Right atrium auricular region (tissue), 2 donors: ENCODE results near the gene NAA15. TPM values are rescaled to one million over a fixed set of nuclear protein-coding genes. Genes with fewer than 3 reads are reported as not detected.

Experiments
- DNase-seq: peaks from one replicate; pipeline ENCODE4 v3.0.0-alpha.2; 2019; ENCODE audit warnings: low spot score
- H3K27ac ChIP-seq, 2 donors: fragments of 200-600 bp; sonication (generic); 1 replicate in 1 of 2; 2 replicates in 1 of 2; pipeline ENCODE4 v1.5.1; 2016 to 2019
- H3K27me3 ChIP-seq, 2 donors: fragments of 200-600 bp; sonication (generic); one replicate each; pipeline versions ENCODE4 v1.5.1 to v1.6.0; 2017 to 2019
- H3K36me3 ChIP-seq: fragments of 200-600 bp; sonication (generic); one replicate; pipeline ENCODE4 v1.5.1; 2016
- H3K4me1 ChIP-seq, 2 donors: fragments of 200-600 bp; sonication (generic); one replicate each; pipeline versions ENCODE4 v1.5.1 to v1.6.0; 2017 to 2019
- H3K4me3 ChIP-seq, 2 donors: fragments of 200-600 bp; sonication (generic); 1 replicate in 1 of 2; 2 replicates in 1 of 2; pipeline ENCODE4 v1.5.1; 2017 to 2019; ENCODE audit warnings: mild to moderate bottlenecking in 1 of 2, moderate library complexity in 1 of 2
- H3K9me3 ChIP-seq, 2 donors: fragments of 200-600 bp; sonication (generic); one replicate each; pipeline ENCODE4 v1.5.1; 2019
- CTCF ChIP-seq, 2 donors: fragments of 200-600 bp; sonication (generic); IDR thresholded peaks; one replicate each; pipeline ENCODE4 v1.5.1; 2019; ENCODE audit warnings: antibody characterized with exemption in 2 of 2
- total RNA-seq, 2 donors: library from RNA; depleted of rRNA; stranded (reverse); fragments of >200 nt; gene quantifications; one replicate each; pipeline ENCODE4 v1.1.0, GENCODE V29; 2016

The NAA15 gene
- total RNA-seq, 2 donors from 2014 or later = 21.5 to 24.2 TPM

DNA sequence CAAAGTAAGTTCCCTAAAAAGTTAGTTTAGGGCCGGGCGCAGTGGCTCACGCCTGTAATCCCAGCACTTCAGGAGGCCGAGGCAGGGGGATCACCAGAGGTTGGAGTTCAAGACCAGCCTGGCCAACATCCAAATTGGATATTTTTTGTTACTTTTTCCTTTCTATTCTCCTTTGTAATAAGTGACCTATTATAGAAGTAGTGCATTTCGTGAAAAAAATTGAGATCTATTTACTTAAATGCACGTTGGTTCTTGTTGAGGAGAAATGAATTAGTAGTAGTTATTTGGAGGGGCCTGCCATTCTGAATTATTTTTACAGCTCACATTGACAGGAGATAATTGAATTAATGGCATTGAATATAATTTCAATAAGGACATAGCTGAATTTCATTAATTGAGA is 23.3 kb downstream of the NAA15 start:
- H3K4me3 ChIP-seq = no peak overlapping the region
- no peak for DNase-seq
- H3K36me3 ChIP-seq = no peaks in the 10 kb centered on the region
- peaks cover 0 to 5% of the 10 kb centered on the region in 2 donors for H3K4me1 ChIP-seq
- H3K9me3 ChIP-seq = no peaks in the 10 kb centered on the region
- no peaks in the 10 kb centered on the region for H3K27me3 ChIP-seq
- H3K27ac ChIP-seq = no peak overlapping the region
- no peak for TF ChIP-seq CTCF (IDR thresholded peaks at IDR 0.05)

GRCh38 chr4:139329665-139330200 is 28.4 kb downstream of the NAA15 start:
- no peak for TF ChIP-seq CTCF (IDR thresholded peaks at IDR 0.05)
- Histone ChIP-seq H3K4me3 (no peak overlapping the region), H3K27ac (no peak overlapping the region), H3K27me3 (no peaks in the 10 kb centered on the region), H3K36me3 (no peaks in the 10 kb centered on the region), H3K9me3 (no peaks in the 10 kb centered on the region), H3K4me1 (no peaks in the 10 kb centered on the region)
- no peak for DNase-seq

DNA sequence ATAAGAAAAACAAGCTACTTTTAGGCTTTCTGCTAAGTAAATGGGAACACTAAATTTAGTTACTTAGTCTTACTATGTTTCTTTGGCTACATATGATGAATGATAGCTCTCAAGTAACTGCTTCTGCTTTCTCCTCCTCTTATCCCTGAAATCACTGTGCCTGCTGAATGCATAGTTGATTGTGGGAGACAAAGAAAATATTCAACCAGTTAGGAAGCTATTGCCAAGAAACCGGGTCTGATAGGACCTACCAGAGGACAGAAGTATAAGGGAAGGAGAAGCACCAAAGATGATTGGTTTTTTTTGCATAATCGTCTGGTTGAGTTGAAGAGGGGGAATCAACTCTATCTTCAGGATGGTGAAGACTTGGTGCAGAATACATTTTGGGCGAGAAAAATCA is 29.0 kb downstream of the NAA15 start:
- no peaks in the 10 kb centered on the region for H3K27me3 ChIP-seq
- DNase-seq = no peak
- H3K36me3 ChIP-seq = peaks cover 2% of the 10 kb centered on the region
- no peak for TF ChIP-seq CTCF (IDR thresholded peaks at IDR 0.05)
- H3K9me3 ChIP-seq = no peaks in the 10 kb centered on the region
- no peak overlapping the region for H3K27ac ChIP-seq
- H3K4me3 ChIP-seq = no peak overlapping the region
- H3K4me1 ChIP-seq = no peaks in the 10 kb centered on the region

- Histone ChIP-seq H3K27me3 (no peaks in the 10 kb centered on the region), H3K4me3 (no peak overlapping the region), H3K36me3 (peaks cover 11% of the 10 kb centered on the region), H3K4me1 (no peaks in the 10 kb centered on the region), H3K27ac (no peak overlapping the region), H3K9me3 (no peaks in the 10 kb centered on the region)
- no peak for TF ChIP-seq CTCF (IDR thresholded peaks at IDR 0.05)
- no peak for DNase-seq
Observed at GRCh38 chr4:139331185-139331584, 29.9 kb downstream of the NAA15 start.

DNA sequence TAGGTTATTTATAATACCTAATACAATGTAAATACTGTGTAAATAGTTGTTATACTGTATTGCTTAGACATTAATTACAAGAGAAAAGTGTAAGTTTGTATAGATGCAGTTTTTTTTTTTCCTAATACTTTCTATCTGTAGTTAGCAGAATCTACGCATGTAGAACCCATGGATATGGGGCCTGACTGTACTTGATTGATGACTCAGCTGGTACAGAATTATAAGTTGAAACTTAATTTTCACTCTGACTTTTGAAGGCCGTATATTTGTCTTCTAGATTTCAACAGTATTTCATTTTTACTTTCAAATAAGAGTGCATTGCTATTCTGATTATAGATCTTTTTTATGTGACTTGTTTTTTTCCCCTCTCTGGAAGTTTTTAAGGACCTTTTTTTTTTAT is 31.7 kb downstream of the NAA15 start:
- DNase-seq = no peak
- Histone ChIP-seq H3K9me3 (no peaks in the 10 kb centered on the region), H3K4me3 (no peak overlapping the region), H3K36me3 (peaks cover 12% of the 10 kb centered on the region), H3K4me1 (no peaks in the 10 kb centered on the region), H3K27me3 (no peaks in the 10 kb centered on the region), H3K27ac (no peak overlapping the region)
- no peak for TF ChIP-seq CTCF (IDR thresholded peaks at IDR 0.05)

DNA sequence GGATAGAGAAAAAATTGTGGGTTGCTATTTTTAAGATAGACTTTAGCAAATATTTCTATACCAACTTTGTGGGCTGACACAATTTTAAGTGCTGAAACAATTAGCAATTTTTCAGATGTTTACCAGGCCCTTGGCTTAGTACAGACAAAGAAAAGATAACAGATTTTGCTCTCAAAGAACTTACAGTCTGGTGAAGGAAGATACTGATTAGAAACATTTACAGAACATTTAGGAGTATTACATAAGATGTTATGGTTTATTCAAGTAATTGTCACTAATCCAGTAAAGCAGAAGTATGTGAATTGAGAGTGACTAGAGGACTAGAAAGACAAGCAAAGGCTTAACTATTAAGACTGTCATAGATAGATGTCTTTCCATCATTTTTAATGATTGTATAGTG is 36.3 kb downstream of the NAA15 start:
- no peaks in the 10 kb centered on the region for H3K4me1 ChIP-seq
- H3K4me3 ChIP-seq = no peak overlapping the region
- DNase-seq = no peak
- no peak for TF ChIP-seq CTCF (IDR thresholded peaks at IDR 0.05)
- H3K36me3 ChIP-seq = peaks cover 21% of the 10 kb centered on the region
- H3K27ac ChIP-seq = no peak overlapping the region
- H3K9me3 ChIP-seq = no peaks in the 10 kb centered on the region
- H3K27me3 ChIP-seq = no peaks in the 10 kb centered on the region
